ENCODE measurements around the gene PPTC7.
"Not testable (repeated sequence)": the region's sequence is repeated elsewhere in the genome, so short reads cannot be mapped to it uniquely, and the experiment has no call there.

Gene PPTC7

DNA sequence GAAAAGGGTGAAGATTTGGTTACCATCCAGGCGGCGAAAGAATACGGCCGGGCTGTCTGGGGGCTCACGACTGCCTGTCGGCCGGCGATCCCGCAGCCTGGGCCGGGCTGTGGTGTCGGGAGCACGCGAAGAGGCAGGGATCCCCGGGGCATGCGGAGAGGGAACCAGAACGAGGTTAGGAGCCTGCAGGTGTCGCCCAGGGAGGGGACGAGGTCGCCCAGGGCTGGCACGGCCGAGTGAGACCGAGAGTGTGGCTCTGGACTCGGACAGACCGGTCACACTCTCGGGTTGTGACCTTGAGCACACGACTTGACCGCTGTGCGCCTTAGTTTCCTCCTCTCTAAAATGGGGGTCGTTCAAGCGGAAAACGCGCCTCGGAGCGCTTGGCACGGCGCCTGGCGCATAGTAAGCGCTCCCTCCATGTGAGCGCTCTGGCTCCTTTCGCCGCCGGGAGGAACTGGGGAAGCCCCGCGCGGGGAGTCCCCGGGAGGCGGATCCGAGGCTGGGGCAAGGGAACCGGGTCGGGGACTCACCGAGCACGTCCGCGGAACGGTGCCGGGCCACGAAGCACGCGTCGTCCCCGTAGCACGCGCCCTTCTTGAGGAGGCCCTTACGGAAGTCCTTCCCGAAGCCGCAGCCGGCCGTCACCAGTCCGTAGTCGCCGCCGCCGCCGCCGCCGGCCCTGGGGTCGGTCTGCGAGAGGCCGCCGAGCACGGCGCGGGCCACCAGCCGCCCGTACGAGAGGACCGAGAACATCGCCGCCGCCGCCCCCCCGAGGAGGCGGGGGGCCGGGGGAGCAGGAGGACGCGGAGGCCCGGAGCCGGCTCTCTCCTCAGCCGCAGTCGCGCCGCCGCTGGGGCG lies 612 bp downstream of the PPTC7 start:
- peak; percentile 83 for DNase-seq

GRCh38 chr12:110581931-110582275 lies 1.2 kb downstream of the PPTC7 start:
- no peak for DNase-seq

DNA sequence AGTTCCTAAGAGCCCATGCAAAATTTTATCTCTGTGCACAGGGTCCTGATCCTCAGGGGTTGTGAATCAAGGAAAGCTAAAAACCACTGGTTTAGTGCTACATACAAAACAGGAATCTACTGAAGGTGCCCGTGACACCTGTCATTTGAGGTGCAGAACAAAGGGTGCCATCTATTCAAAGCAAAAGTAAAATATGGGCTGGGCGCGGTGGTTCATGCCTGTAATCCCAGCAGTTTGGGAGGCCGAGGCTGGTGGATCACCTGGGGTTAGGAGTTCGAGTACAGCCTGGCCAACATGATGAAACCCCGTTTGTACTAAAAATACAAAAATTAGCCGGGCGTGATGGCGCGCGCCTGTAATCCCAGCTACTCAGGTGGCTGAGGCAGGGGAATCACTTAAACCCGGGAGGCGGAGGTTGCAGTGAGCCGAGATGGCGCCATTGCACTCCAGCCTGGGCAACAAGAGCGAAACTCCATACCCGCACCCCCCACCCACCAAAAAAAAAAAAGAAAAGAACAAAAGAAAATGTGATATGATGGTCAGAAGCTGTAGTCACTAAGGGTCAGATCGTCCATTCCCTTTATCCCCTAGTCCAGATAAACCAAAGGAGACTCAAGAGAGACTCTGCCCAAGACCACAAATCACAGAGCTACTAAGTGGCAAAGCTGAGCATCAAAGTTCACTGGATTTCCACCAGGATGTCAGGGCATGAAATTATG lies 3.4 kb downstream of the PPTC7 start:
- DNase-seq, result no peak

DNA sequence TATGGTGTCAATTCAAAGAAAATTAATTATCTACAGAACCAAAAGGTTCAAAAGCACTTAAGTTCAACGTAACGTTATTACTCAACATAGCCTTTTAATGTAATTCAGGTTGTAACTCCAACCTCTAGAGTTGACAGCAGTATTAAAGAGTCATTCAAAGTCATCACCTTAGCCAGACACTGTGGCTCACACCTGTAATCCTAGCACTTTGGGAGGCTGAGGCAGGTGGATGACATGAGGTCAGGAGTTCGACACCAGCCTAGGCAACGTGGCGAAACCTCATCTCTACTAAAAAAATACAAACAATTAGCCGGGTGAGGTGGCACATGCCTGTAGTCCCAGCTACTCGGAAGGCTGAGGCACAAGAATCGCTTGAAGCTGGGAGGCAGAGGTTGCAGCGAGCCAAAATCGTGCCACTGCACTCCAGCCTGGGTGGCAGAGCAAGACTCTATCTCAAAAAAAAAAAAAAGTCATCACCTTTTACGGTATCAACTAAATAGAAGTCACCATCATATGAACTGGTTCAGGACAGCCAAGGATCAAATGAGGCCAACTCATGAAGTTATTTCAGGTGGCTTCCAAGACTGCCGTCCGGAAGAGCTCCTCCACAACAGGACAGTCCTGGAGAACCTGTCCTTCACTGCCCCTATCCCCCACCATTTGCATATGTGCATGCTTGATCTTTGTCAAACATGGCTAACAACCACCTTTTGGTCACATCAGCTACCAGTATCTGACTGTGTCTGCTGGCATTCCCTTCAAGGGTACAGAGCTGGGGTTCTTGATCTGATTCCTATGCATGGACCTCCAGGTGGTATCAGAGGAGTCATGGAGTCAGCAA lies 4.2 kb downstream of the PPTC7 start:
- DNase-seq, result peak; percentile 69

DNA sequence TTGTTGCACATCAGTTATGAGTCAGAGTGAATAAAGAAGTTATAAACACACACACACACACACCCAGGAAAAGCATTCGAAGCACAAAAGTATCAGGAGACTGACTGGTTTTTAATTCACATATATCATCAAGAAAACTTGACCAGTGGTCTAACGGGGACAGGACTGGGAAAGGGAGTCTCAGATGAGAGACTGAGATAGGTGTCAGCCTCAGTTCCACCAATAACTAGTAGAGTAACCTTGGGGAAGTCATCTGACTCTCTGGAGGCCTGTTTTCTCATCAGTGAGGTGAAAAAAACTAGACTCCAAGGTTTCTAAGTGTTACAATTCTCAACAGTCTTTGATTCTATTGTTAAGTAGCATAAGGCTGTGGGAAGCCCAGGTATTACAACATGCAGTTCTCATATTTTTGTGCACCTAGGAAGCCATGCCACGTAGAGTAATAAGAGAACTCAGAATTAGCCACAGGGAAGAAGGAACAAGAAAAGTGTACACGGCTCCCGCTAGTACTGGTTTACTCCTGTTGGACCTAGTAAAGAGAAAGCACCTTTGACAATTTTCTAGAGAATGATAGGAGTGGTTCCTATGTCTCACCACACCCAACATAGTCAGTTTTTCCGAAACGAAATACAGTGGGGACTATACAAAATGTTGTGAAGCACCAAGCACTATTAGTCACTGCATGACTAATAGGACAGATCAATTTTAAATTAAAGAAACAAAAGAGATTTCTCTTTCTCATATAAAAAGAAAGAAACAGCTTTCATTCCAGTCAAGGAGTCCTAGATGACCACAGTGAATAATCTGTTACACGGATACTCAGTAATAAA lies 5.0 kb downstream of the PPTC7 start:
- peak; percentile 96 for DNase-seq

- DNase-seq, result no peak
Observed at GRCh38 chr12:110576504-110576903, 6.6 kb downstream of the PPTC7 start.

GRCh38 chr12:110575326-110575725 lies 7.8 kb downstream of the PPTC7 start:
- no peak for DNase-seq

- not testable (repeated sequence) for DNase-seq
Observed at GRCh38 chr12:110574717-110575230, 8.3 kb downstream of the PPTC7 start.

DNA sequence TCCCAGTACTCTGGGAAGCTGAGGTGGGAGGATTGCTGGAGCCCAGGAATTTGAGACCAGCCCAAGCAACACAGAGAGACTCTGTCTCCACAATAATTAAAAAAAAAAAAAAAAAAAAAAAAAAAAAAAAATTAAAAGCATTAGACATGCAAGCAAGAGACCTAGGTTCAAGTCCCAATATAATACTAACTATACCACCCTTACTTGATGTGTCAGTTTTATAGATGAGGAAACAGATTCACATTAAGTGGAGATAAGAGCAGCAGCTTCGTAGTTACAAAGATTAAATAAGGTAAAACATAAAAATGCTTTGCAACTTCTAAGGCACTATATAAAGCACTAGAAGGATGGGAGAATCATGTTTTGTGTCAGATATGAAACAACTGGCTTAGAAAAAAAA lies 9.1 kb downstream of the PPTC7 start:
- no peak for DNase-seq

- not testable (repeated sequence) for DNase-seq
Observed at GRCh38 chr12:110570798-110571197, 12.3 kb downstream of the PPTC7 start.

- not testable (repeated sequence) for DNase-seq
Observed at GRCh38 chr12:110569838-110570237, 13.3 kb downstream of the PPTC7 start.

DNA sequence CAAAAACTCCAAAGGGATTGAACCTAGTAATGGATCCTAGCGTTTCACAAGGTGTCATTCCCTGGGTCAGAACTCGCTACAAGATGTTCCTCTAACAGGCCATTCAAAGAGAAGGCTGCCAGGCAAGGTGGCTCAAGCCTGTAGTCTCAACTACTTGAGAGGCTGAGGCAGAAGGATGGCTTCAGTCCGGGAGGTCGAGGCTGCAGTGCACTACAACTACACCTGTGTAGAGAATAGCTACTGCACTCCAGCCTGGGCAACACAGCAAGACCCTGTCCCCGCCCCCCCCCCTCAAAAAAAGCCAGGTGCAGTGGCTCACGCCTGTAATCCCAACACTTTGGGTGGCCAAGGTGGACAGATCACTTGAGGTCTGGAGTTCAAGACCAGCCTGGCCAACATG lies 14.4 kb downstream of the PPTC7 start:
- no peak for DNase-seq

GRCh38 chr12:110566993-110567392 lies 16.1 kb downstream of the PPTC7 start:
- DNase-seq, result no peak

DNA sequence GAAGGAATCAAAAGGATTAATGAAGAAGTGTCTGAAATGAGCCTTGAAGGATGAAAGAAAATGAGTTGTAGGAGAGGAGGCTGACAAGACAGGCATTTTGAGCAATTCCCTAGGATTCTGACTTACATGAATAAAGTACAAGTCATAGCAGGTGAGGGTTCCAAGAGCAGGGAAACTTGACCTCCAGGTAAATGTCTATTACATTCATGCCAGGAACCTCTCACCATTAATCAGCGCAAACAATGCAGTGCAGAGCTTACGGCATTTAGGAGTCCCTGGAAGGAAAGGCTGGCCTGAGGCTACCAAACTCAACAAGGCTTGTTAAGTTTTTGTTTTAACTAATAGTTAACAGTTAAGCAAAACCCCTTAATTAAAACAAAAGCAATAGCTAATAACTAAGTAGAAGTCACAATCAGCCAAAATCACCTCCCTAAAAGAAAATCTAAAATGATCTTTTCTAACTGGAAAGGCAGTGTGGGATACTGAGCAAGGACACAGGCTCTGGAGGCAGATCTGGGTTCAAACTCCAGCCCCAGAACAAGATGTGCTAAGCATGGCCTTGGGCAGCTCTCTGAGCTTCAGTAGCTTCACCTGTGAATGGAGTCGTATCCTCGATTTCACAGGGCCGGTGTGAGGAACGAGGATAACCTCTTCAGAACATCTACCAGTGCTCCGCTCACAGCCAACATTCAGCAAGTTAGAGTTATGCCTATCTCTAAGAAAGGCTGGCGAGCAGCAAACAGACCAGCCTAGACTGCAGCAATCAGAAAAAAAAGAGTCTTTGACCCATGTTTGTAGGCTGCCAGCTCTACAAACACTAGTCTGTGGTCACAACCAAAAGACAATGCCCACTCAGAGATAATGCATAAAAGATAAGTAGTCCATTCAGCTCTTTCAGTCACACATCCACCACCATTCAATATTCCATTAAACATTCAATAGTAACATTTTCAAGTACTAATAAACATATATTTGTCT lies 16.9 kb downstream of the PPTC7 start:
- DNase-seq, result no peak

DNA sequence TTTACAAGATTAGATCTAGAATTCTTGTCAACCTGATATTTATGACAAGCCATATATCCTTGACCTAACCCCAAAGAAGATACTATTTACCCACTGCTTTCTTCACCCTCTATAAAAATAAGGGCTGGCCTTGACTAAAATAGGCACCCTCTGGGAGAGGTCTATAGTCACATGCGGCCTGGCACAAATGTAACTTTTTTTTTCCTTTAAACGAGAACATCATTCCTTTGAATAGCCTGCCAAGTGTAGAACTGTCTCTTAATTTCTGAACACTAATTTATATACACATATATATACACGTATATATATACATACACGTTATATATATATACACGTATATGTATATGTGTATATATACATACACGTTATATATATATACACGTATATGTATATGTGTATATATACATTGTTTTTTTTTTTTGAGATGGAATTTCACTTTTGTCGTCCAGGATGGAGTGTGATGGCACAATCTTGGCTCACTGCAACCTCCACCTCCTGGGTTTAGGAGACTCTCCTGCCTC lies 18.6 kb downstream of the PPTC7 start:
- DNase-seq, result no peak

DNA sequence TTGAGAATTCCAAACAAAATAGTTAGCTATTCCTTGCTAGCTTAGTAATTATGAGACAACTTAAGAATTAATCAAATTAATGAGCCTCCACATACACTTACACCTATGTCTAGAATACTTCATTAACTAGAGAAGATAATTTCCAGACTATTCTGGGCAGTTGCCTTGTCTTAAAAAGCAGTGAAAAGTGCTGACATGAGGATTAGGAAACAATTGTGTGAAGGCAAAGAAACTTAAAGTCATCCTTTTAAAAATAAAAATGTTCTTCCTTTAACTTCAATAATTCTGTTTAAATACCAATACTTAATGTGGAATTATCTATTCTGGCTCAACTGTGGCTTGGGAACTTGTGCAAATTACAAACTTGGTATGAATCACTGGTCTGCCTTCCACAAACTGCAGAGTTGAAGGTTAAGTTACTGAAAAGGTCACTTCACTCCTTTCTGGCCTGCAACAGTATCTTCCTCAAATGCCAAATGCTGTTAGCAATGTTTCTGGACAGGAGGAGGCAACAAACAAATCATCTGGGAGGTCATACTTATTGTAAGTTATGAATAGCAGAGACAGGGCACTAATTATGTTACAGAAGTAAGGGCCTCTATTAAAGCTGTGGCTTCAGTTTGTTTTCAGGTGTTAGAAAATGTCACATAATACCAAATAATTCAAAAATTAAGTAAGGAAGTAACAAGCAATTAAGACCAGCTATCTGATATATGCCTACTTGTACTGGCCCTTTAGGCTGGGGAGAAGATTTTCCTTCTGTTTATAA lies 19.2 kb downstream of the PPTC7 start:
- no peak for DNase-seq

- DNase-seq, result peak; percentile 70
Observed at GRCh38 chr12:110562386-110562785, 20.7 kb downstream of the PPTC7 start.

DNA sequence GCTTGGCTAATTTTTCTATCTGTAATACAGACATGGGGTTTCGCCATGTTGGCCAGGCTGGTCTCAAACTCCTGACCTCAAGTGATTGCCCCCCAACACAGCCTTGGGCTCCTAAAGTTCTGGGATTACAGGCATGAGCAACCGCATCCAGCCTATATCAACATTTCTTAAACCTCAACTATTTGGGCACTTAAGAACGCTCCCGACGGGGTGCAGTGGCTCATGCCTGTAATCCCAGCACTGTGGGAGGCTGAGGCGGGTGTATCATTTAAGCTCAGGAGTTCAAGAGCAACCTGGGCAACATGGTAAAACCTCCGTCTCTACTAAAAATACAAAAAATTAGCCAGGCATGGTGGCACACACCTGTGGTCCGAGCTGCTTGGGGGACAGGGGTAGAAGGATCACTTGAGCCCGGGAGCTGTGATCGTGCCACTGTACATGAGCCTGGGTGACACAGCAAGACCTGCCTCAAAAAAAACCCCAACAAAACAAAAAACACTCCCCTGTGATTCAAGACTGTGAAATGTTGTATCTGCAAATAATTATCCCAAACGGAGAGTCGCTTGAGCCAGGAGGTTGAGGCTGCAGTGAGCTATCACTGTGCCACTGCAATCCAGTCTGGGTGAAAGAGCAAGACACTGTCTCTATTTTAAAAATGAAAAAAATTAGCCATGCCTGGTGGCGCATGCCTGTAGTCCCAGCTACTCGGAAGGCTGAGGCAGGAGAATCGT lies 21.5 kb downstream of the PPTC7 start:
- DNase-seq, result no peak

- no peak for DNase-seq
Observed at GRCh38 chr12:110560946-110561345, 22.2 kb downstream of the PPTC7 start.
